HG03066 (cell line): ENCODE measurements around the gene CD47.

Source experiments
- ATAC-seq: cut with Tn5 transposase; IDR thresholded peaks from one replicate; pipeline ENCODE4 v1.9.1; 2021; ENCODE audit warnings: low read depth; ENCODE audit not compliant: unreplicated experiment

CD47 gene

DNA sequence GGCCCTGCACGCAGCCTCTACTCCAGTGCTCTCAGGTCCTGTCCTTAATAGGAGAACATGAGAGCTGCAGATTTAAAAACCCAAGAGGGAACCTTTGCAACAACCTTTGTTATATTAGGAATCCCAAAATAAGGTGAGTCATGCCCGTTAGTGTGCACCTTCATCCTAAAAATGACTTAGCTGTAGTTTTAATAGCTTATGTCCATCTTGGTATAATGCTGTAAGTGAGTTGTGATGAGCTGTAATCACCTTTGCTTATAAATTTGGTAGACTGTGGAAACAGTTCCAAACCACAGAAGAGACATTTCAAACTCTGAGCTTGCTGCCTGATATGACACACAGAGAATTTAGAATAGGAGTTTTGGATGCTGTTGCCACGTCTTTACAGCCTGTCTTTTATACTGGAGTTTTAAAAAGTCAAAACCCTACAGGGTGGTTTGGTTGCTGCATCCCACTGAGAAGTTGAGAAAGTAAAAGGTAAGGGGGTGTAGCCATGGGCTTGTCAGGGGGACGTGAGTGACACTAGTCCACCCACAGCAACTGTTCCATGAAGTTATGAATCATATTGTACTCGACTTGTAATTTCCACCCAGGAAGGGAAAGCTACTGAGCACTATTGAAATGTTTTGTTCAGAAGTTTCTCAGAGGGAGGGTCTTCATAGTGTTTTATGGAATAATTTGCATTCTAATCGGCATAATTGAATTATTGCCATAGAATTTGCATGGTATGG, 27.4 kb upstream of the CD47 start:
- ATAC-seq, result no peak

DNA sequence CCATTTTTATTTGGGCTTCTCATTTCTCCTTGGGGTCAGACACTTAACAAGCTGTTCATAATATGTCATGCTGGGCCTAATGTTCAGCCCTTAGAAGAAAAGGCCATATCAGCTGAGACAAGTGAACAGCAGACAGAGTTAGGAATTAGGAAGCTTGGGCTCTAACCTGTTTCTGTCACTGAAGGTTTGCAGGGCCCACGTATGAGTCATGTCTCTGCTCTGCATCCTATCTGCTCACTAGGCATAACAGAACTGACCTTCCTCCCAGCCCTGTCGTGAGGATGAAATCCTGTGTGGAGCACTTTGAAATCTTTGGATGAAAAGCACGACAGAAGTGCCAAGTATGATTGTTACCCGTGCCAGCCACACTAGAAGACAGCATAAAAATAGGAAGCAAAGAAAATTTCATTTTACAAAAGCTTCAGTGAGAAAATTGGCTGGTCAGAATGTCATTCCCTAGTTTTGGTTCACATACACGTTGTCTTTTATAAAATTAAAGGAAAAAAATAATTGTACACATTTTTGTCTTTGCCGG, 26.5 kb upstream of the CD47 start:
- ATAC-seq, result no peak

DNA sequence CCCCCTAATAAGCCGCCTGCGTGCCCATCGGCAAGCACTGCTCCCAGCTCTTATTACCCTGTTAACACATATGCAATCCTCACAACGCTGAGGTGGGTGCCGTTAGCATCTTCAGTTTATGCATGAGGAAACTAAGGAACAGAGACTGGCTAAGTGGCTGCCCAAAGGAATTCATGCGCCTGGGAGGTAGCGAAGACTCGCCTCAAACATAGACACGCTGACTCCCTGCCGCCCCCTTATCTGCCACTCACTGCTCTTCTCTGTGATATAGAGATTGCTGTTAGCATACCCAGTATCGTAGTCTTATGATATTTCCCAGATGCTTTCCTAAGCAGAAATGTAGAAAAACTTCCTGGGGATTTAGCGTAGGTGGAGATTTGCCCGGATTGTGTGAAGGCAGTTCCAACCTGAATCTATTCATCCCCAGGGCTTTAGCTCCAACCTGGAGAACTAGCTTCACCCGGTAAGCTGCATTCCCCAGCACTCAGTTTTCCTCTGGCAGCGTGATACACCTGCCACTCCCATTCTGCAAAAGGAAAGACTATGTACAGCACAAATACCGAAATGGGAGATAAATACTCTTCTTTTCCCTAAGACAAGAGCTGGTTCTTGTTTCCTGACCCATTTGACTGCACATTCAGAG, 23.7 kb upstream of the CD47 start:
- no peak for ATAC-seq

DNA sequence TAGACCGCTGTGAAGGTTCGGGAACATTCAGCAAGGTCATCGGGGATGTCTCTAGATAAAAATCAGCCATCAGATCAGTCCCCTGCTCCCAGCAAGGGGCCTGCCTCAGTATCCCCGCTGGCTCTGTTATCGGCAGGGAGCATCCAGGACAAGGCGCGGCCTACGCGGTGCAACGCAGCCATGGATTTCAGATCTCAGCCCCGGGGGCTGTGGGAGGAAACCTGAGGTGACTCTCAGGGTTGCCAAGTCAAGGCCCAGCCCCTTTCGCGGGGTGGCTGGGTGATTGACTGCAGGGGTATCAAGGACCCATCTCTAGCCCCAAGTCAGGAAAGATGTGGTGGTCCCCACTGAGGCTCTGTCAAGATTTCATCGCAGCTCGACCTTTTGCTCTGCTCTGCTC, 23.1 kb upstream of the CD47 start:
- ATAC-seq, result no peak

DNA sequence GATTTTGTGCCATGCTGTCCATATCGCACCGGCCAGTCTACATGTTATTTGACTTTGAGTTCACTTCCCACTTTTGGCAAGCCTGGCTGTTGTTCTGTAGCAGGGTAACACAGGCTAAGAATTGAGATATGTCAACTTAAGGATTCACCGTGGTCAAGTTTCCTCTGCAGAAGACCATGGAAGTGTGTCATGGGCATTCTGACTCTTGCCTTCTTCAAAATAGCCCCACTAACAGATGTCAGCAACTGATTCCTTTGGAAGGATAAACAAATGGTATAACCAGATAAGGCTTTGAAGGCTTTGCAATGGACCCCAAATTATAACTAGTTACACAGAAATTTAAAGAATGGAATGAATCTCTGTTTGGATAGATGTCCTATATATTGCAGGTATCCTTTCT, 20.1 kb upstream of the CD47 start:
- no peak for ATAC-seq

DNA sequence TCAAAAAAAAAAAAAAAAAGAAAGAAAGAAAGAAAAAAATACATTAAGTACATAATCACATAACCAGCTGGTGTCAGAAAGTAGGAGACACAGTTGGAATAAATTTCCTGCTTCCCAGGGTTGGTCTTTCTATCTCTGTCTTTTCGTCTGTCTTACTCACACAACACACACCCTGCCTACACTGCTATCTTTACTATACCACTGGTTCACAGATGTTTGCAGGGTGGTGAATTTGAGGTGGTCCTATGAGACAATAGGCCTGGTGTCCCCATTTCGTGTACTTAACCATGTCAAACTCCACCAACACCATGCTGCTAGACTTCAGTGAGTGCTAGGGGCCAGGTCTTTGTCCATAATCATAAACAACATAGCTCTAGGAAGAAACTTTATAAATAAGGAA, 17.6 kb upstream of the CD47 start:
- no peak for ATAC-seq

DNA sequence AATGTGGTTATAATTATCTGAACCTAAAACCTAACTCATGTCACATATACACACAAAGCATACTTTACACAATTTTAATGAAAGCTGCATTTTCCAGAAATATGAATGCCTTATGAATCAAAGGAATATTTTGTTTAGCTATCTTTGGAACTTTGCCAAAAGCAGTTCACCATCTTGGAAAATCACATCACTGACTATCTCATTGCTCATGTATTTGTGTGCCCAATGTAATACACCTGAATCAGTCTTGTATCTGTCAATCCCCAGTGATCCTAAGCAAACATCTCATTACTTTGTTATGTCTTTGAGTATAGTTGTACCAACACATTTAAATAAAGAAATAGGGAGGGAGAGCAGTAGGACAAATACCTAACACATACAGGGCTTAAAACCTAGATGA, 15.6 kb upstream of the CD47 start:
- ATAC-seq, result no peak

DNA sequence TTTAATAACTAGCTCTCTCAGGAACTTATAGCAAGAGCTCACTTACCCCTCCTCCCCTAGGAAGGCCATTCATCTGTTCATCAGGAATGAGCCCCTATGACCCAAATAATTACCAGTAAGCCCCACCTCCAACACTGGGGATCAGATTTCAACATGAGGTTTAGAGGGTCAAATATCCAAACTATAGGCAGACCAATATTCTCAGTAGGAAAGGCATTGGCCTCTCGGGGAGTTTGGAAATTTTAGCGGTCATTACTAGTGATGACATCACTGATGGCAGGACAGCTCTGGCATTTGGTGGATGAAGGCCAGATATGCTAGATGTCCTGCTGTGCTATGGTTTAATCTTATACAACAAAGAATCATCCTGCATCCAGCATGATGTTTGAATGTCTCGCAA, 15.2 kb upstream of the CD47 start:
- ATAC-seq, result no peak

DNA sequence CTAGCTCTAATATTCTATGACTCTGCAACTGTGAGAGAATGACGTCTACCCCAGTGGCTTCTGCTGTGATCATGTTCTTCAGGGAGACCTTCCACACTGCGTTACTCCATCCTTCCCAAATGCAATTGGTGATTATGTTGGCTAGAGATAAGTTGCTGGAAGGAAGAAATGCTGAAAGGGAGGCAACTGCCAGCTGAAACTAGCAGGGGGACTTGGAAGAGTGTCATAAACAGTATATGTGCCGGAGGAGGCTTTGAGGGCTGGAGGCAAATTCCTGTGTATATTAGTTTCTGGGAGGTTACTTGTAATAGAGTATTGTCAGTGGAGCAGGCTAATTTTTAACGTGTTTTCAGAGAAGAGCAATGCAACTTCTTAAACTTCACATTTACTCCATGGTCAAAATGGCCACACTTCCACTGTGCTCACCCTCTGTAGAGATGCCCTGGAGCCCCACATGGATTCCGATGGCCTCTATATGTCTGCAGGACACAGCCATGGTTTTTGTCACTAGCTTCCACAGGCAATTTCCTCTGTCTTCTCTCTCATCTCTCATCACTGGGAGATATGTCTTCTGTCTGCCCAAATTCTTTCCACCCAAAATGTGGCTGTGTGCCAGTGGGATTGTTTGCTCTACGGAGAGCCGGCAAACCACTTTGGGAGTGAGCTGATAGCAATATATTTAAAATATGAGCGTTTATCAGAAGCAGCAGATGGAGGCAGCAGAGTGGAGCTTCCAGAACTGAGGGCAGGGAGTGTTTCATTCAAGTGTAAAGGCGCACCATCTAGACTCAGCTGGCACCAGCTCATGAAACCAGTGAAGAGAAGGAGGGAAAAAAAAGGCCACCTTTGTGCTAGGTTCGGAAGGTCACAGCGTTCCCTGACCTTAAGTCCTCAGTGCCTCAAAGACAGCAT, 13.3 kb upstream of the CD47 start:
- ATAC-seq, result no peak

DNA sequence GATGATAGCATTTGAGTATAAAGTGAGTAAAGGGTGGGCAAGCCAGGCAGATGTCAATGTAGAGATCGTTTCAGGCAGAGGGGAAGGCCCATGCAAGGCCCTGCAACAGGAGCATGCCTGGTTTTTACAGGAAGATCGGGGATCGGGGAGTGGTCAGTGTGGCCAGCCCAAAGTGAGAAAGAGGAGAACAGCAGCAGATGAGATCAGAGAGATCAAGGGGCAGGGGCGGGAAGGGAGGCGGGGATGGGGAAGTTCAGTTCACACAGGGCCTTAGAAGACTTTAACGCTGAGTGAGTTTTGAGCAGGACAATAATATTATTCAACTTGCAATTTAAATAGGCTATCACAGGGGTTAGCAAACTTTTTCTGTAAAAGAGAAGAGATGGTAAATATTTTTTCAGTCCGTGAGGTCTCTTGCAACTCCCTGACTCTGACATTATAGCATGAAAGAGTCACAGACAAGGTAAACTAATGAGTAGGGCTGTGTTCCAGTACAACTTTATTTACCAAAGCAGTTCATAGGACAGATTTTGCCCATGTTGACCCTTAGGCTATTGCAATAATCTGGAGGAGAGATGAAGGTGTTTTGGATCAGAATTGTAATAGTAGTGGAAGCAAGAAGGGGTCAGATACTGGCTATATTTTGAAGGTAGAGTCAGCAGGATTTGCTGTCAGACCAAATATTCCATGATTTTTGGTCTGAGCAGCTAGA, 12.4 kb upstream of the CD47 start:
- ATAC-seq, result no peak

DNA sequence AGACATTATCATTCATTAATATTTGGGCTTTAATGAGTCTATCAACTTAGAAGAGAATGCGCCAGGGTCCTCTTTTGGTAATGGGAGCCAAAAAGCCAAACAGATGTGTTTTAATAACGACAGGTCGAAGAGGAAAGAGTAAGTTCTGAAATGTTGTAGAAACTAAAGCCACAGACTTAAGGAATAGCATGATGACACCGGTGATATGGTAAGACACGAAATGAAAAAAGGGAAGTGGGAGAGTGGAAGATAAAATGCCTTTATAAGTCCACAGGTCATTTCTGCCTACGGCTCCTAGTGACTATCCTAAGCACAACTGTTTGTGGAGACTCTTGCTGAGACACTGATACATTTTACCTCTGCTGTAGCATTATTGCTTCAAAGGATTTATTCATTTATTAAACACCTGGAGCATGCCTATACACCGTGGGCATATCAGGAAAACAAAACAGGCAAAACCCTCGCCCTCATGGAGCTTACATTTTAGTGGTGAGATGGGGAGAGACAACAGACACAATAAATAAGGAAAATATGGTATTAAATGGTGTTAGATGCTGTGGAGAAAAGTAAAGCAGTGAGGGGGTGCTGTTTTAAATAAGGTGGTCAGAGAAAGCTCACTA, 11.7 kb upstream of the CD47 start:
- ATAC-seq, result no peak

DNA sequence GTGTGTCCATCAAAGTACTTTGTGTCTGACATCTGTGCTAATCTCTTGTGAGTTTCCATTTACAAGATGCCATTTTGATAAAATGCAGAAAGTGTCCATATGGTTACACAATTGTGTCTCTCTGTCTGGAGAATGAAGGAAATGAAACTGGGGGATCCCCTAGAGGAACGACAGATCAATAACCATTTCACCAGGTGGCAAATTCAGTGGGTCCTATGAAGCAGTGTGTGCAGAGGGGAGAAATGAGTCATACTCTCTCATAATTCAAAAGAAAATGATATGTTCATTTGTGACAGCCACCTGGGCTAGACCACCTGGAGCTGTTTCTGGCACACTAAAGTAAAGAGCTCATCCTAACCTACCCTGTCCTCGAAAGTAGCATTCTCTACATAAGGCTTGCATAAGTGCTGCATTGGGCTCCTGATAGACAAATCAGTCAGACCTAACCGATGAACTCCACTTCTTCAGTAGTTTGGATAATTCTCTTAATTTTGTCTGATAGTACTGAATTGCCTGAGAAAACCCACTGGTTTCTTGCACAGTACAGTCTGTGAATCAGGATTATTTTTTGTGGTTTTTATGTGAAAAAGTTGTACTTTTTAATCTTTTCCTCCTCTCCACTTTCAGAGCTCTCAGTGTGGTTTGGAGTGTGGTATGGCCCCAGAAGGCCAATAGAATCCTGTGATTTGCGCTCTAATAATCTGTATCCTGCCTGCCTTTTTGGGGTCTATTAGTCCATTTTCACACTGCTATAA, 10.3 kb upstream of the CD47 start:
- ATAC-seq, result peak; percentile 87

DNA sequence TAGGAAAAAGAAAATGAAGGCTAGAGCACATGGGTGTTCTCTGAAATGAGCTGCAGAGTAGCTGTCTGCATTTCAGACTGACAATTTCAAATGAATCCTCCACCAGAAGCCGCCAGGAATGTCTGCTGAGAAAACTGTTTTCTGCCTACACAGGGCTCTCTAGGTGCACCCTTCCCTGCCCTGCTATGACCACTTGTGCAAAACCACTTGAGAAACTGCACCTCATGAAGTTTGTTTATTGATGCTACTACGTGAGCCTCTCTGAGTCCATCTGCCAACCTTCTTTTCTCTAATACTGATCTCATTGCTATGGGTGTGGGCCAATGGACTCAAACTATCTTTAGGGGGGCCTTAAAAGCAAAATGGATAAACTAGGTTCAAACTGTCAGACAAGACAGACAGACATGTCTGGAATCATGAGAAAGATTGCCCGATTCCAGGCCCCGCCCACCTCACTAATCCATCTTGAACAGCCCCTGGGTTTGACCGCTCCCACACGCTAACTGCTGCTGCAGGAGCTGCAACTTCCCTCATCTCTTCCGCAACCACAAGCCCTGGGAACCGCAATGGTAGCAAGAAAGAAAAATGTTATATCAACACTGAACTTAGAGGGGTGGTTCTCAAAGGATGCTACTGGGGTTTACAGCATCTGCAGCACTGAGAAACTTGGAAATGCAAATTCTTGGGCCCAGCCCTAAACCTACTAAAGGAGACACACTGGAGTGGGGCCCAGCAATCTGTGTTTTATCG, 9.0 kb upstream of the CD47 start:
- peak; percentile 27 for ATAC-seq

DNA sequence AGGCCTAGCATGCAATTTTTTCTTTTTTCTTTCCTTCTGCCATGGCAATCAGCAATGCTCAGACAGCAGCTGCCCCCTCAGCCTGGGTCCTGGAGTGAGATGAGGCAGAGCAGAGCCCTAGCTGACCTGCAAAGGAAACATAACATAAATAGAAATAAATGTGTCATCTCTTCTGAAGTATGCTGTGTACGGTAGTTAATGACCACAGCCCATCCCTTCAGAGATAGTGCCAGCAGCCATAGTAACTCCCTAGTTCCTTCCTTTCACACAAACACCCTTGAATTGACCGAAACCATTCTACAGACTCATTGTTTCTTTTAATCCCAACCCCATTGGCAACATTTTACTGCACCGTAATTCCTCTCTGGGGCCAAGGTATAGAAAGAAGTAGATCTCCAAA, 8.4 kb upstream of the CD47 start:
- no peak for ATAC-seq

DNA sequence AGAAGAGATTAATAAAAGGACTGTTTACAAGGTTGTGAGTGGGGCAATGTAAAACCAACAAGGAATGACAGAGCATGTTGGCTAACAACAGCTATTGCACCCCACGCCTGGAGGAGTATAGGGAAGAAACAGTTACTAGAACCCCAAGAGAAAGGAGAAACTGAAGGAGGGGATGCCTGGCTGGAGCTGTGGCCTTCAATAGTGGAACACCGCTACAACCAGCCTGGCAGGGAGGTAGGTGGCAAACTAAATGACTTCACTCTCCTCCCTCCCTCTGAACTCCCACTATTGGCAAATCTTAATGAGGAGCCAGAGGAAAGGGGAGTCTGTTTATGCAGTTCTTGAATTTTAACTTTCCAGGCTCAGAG, 7.2 kb upstream of the CD47 start:
- ATAC-seq, result no peak

DNA sequence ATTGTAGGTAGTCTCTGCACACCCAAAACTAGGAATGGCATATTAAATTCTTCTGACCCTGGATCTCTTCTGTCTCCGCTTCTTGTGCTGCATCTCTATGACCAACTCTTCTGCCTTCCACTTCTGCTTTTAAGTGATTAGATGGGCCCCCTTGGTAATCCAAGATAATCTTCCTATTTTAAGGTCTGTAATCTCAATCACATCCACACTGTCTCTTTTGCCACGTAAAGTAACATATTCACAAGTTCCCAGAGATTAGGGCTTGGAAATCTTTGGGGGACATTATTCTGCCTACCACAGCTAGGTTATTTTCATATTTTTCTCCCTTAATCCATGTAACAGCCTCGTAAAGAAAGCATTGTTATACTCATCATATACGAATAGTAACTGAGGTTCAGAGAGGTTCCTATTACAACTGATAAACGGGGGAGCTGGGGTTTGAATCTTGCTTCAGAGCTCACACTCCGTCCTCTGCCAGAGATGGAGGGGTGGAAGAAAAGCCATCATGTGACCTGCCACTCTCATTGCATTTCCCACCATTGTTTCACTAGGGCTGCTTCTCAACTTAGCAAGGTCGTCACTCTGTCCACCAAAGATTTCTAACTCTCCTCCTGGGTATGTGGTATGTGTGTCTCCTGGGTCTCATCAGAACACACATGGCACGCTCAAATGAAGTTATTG, 6.6 kb upstream of the CD47 start:
- ATAC-seq, result no peak

DNA sequence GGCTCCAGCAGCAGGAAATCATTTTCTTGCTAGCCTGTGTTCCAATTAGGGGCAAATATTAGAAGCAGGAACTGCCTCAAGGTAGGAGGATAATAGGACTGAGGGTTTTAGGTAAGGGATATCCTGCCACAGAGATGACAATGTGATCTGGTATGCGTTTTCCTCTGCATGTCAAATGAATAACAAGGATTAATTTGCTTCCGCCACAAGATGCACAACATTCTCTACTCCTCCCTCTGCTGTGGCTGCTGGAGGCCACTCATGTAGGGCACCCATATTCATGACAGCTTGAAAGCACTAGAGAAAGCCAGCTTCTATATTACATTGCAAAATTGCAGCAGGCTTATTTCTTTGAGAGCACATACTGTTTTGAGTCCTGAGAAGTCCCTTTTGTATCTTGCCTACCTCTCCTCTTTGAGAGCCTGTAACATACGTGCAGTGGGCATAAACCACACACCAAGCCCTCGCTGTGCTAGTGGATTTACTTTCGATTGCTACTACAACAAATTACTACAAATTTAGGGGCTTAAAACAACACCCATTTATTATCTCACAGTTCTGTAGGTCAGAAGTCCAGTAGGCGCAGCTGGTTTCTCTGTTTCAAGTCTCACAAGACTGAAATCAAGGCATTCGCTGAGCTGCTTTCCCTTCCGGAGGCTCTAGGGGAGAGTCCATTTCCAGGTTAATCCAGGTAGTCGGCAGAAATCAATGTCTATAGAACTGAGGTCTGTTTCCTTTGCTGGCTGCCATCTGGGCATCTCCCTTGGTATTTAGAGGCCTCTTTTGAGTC, 5.9 kb upstream of the CD47 start:
- no peak for ATAC-seq

DNA sequence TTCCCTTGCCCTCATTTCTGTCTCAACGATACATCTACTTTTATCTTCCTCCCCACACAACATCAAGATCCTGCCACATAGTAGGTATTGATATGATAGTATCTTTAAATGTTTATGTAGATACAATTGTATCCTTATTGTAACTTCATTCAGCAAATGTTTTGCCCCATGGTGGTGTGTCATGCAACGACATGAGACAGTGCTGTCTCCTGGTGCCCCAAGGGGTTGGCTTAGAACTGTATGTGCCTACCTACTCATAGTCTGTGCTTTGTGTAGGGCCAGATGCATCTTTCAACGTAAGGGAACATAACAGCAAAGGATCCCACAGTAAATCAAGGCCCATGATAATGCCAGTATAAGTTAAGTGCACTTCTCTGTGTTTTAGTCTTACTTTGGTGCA, 2.8 kb upstream of the CD47 start:
- ATAC-seq, result no peak
